WERI-Rb-1 (cell line): ENCODE data around the gene GRIK1.

ENCODE experiments used
- DNase-seq: peaks from one replicate; pipeline ENCODE4 v3.0.0-alpha.2; 2020
- H3K27ac ChIP-seq: fragments of 250-450 bp; sonication (Bioruptor Pico); 2 replicates; pipeline ENCODE4 v1.5.1; 2020; ENCODE audit warnings: mild to moderate bottlenecking, moderate library complexity
- H3K27me3 ChIP-seq: fragments of 250-450 bp; sonication (Bioruptor Pico); 2 replicates; pipeline ENCODE4 v1.5.1; 2021; ENCODE audit warnings: mild to moderate bottlenecking, low read depth, moderate library complexity; ENCODE audit not compliant: insufficient read depth, severe bottlenecking
- H3K36me3 ChIP-seq: fragments of 250-450 bp; sonication (Bioruptor Pico); 2 replicates; pipeline ENCODE4 v1.5.1; 2020; ENCODE audit warnings: mild to moderate bottlenecking, moderate library complexity
- H3K4me3 ChIP-seq: 2 replicates; pipeline ENCODE4 v1.5.1; 2011; ENCODE audit warnings: low read depth, mild to moderate bottlenecking, control low read depth, low read length
- H3K9me3 ChIP-seq: fragments of 250-450 bp; sonication (Bioruptor Pico); 2 replicates; pipeline ENCODE4 v1.5.1; 2021; ENCODE audit warnings: mild to moderate bottlenecking, moderate library complexity; ENCODE audit not compliant: severe bottlenecking
- TF ChIP-seq, protein P1 (sequence below): IDR thresholded peaks from 2 replicates; pipeline ENCODE4 v1.5.1; 2011; ENCODE audit warnings: low read depth, mild to moderate bottlenecking, control low read depth, inconsistent platforms, low read length

Gene GRIK1

DNA sequence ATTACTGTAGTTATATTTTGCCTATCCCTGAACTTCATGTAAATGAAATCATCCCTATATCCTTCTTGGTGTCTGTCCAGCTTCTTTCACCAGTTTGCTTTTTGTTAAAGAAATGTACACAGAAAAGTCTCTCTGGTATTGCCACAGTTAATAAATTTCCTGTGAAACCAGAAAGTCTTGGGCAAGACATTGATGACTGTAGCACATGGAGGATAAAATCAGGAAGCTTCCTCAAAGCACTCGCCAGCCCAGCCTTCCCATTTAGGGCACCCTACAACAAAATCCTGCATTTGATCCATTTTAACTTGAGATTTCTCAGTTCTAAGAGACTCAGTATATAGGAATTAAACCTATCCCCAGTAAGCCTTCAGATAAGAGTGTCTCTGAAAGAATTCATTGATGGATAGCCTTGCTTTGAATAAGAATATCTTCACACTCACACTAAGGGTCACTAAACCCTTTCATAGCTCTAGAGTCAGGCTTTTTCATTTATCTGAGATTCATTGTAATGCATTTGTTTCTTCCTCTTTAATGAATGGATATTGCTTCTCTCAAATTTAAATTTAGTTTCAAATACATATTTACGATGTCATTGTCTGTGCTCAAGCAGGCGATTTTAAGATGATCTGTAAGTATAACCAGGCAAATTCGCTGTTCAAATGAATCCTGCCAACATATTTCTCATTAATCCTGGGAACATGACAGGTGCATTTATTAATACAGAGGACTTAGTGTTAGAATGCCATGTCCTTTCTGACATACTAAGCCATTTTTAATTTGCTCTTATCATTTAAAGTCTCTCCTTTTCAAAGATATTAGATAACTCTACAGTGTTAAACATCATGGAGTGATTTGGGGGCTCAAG is 153.1 kb downstream of the GRIK1 start:
- TF ChIP-seq, protein P1, sequence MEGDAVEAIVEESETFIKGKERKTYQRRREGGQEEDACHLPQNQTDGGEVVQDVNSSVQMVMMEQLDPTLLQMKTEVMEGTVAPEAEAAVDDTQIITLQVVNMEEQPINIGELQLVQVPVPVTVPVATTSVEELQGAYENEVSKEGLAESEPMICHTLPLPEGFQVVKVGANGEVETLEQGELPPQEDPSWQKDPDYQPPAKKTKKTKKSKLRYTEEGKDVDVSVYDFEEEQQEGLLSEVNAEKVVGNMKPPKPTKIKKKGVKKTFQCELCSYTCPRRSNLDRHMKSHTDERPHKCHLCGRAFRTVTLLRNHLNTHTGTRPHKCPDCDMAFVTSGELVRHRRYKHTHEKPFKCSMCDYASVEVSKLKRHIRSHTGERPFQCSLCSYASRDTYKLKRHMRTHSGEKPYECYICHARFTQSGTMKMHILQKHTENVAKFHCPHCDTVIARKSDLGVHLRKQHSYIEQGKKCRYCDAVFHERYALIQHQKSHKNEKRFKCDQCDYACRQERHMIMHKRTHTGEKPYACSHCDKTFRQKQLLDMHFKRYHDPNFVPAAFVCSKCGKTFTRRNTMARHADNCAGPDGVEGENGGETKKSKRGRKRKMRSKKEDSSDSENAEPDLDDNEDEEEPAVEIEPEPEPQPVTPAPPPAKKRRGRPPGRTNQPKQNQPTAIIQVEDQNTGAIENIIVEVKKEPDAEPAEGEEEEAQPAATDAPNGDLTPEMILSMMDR: no peak
- Histone ChIP-seq H3K9me3 (no peaks in the 10 kb centered on the region), H3K27me3 (no peaks in the 10 kb centered on the region), H3K36me3 (no peaks in the 10 kb centered on the region), H3K4me3 (no peak overlapping the region), H3K27ac (no peak overlapping the region)
- no peak for DNase-seq

DNA sequence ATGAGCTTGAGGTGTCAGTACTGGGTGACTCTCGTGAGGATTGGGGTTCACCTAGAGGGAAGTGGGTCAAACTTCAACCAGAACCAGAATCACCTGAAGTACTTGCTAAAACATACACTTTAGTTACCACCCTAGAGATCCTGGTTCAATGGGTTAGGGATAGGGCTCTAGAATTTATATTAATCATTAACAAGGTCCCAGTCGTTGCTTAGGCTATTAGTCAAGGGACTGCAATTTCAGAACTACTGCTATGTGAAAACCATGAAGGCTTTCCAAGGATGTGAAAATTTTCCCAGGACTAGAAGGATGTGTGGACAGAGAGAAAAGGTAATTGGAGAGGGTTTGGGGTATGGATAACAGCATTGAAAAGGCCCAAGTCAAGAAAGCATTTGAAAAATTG is 162.6 kb downstream of the GRIK1 start:
- TF ChIP-seq, protein P1: no peak
- H3K4me3 ChIP-seq: no peak overlapping the region

GRCh38 chr21:29775462-29775861 is 164.3 kb downstream of the GRIK1 start:
- Histone ChIP-seq H3K27me3 (no peaks in the 10 kb centered on the region), H3K36me3 (no peaks in the 10 kb centered on the region), H3K4me3 (no peak overlapping the region), H3K27ac (no peak overlapping the region), H3K9me3 (no peaks in the 10 kb centered on the region)
- DNase-seq: no peak
- TF ChIP-seq, protein P1: no peak

More for the DNA sequence above, 162.6 kb downstream of the GRIK1 start:
- Histone ChIP-seq H3K27me3 (no peaks in the 10 kb centered on the region), H3K27ac (no peak overlapping the region), H3K9me3 (no peaks in the 10 kb centered on the region), H3K36me3 (no peaks in the 10 kb centered on the region)
- no peak for DNase-seq

DNA sequence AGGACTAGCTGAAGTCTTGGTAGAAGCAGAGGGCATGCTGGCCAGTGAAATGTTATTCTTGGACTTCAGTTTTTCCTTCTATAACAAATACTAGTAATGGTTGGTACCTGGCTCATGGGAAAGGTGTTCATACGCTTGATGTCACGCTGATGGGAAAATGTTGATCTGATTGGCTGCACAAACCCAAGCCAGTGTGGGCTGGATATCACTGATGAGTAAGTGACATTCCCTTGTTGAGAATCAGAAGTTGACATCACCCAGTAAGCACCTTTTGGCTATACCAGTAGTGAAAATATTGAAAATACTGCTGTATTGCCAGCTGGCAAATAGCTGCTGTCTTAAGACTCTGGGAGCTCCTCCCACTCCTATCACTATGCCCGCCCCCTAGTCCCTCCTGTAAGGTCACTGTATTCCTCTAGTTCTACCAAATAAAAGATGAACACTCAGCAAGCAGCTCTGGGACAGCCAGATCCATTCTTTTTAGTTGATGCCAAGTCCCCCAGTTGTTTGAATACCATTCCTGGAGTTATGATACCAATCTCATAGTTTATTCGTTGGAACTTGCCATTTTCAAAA is 168.2 kb downstream of the GRIK1 start:
- Histone ChIP-seq H3K4me3 (no peak overlapping the region), H3K9me3 (no peaks in the 10 kb centered on the region), H3K27ac (no peak overlapping the region), H3K27me3 (no peaks in the 10 kb centered on the region), H3K36me3 (no peaks in the 10 kb centered on the region)
- DNase-seq: no peak
- TF ChIP-seq, protein P1: no peak

GRCh38 chr21:29763674-29764073 is 176.1 kb downstream of the GRIK1 start:
- no peak for DNase-seq
- no peaks in the 10 kb centered on the region for H3K36me3 ChIP-seq
- no peak overlapping the region for H3K27ac ChIP-seq
- H3K4me3 ChIP-seq: no peak overlapping the region
- H3K9me3 ChIP-seq: no peaks in the 10 kb centered on the region
- H3K27me3 ChIP-seq: no peaks in the 10 kb centered on the region
- TF ChIP-seq, protein P1: no peak
